HFF-Myc (cell line): ENCODE data around the gene PTDSS2.

ENCODE experiments used
- DNase-seq: peaks from one replicate; pipeline ENCODE4 v3.0.0-alpha.2; 2011; ENCODE audit warnings: low read depth; ENCODE audit errors: extremely low read depth
- H3K4me3 ChIP-seq: replicated peaks from 2 replicates; pipeline ENCODE4 v1.5.1; 2011; ENCODE audit warnings: low read depth, mild to moderate bottlenecking, control low read depth, low read length
- TF ChIP-seq, protein P1 (sequence below): IDR thresholded peaks from 2 replicates; pipeline ENCODE4 v1.5.1; 2012; ENCODE audit warnings: mild to moderate bottlenecking, low read depth, low read length, control low read depth; ENCODE audit errors: missing control alignments

Gene PTDSS2

GRCh38 chr11:453564-453963, 3.5 kb downstream of the PTDSS2 start:
- TF ChIP-seq, protein P1, sequence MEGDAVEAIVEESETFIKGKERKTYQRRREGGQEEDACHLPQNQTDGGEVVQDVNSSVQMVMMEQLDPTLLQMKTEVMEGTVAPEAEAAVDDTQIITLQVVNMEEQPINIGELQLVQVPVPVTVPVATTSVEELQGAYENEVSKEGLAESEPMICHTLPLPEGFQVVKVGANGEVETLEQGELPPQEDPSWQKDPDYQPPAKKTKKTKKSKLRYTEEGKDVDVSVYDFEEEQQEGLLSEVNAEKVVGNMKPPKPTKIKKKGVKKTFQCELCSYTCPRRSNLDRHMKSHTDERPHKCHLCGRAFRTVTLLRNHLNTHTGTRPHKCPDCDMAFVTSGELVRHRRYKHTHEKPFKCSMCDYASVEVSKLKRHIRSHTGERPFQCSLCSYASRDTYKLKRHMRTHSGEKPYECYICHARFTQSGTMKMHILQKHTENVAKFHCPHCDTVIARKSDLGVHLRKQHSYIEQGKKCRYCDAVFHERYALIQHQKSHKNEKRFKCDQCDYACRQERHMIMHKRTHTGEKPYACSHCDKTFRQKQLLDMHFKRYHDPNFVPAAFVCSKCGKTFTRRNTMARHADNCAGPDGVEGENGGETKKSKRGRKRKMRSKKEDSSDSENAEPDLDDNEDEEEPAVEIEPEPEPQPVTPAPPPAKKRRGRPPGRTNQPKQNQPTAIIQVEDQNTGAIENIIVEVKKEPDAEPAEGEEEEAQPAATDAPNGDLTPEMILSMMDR, result no peak

DNA sequence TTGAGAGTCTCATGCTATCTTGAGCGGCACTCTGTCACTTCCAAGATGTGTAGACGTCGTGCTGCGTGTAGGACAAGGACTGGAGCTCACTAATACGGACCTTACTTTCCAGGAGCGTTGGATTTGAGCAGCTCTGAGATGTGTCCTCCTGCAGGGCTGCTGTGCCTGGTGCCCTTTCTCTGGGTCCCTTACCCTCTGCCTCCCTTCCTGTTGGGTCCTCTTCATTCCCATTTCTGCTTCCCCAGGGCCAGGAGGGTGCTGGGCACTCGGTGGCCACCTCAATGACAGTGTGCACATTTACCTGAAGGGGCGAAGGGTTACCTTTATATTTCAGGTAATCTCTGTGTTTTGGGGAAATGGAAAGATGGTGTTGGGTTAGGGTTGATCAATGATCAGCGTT, 4.0 kb downstream of the PTDSS2 start:
- TF ChIP-seq, protein P1, result no peak
- DNase-seq, result no peak
- H3K4me3 ChIP-seq, result no peak overlapping the region

More at GRCh38 chr11:453564-453963, 3.5 kb downstream of the PTDSS2 start:
- no peak overlapping the region for H3K4me3 ChIP-seq
- DNase-seq, result no peak

- H3K4me3 ChIP-seq, result no peak overlapping the region
- DNase-seq, result no peak
- TF ChIP-seq, protein P1, result no peak
These were observed 4.9 kb downstream of the PTDSS2 start for GRCh38 chr11:454801-455565.

DNA sequence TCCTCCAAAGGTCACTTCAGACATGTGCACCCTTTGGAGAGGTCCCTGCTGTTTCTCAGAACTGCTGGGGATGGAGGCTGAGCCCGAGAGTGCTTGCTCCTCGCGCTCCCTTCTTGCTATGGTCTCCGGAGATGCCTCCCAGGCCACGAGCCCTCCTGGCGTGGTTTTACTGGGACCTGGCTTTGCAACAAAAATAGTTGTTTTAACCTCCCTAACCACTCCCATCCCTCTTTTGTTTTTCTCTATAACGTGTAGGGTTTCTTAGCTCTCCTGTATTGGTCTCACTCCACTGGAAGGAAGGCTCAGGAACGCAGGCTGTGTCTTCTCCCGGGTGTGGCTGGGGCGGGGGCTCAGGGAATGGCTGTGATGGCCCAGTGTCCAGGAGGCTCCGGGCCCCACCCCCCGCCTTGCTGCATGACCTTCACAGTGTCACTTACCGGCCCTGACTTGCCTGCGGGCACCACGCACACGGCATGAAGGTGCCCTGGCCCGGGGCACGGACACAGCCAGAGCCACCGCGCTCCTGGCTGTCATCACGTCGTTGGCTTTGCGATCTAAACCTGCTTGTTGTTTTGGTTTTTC, 5.6 kb downstream of the PTDSS2 start:
- TF ChIP-seq, protein P1, result no peak

DNA sequence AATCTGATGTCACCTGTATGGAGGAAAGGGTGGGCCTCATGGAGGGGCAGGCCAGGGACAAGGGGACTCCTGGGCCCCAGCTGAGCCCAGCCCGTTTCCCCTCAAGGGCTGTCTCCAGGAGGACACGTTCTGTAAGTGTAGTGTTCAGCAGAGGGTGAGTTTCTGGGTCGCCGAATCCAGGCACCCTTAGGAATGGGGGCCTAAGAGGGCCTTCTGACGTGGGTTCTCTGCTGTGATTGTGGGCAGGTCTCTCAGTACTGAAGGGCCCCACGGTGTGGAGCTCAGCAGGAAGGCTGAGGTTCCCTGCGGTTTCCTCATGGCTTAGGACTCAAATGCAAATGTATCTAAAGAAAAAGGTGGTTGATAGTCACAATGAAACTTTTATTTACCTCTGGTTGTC, 6.5 kb downstream of the PTDSS2 start:
- TF ChIP-seq, protein P1, result no peak
- H3K4me3 ChIP-seq, result no peak overlapping the region
- no peak for DNase-seq

More for the DNA sequence above, 5.6 kb downstream of the PTDSS2 start:
- no peak overlapping the region for H3K4me3 ChIP-seq
- DNase-seq, result no peak

- TF ChIP-seq, protein P1, result no peak
- H3K4me3 ChIP-seq, result no peak overlapping the region
- no peak for DNase-seq
These were observed 7.2 kb downstream of the PTDSS2 start for GRCh38 chr11:457111-457760.
